GM12878 (cell line): ENCODE results near the gene DIO3. TPM values are rescaled to one million over a fixed set of nuclear protein-coding genes. Genes with fewer than 3 reads are reported as not detected.

Experiments used
- ATAC-seq: fragments of 200-7000 bp; cut with Tn5 transposase; 3 replicates; pipeline ENCODE4 v1.9.1; 2020; ENCODE audit warnings: mild to moderate bottlenecking, moderate library complexity
- BruUV-seq: library from RNA; stranded (reverse); fragments of 400-500 nt; replicated peaks from 2 replicates; lab custom pipeline; 2021; lab: Mats Ljungman, UMichigan
- CTCF ChIA-PET: fragments of 300-600 bp; sonication (Branson Sonifier 250); formaldehyde crosslinking; extraction: SDS; loops from one replicate; lab custom pipeline; 2021; ENCODE audit warnings: inconsistent platforms; lab: Yijun Ruan, JAX
- POLR2A ChIA-PET: fragments of 350-600 bp; formaldehyde crosslinking; extraction: SDS; loops from one replicate; lab custom pipeline; 2021; ENCODE audit warnings: inconsistent platforms; lab: Charles Lee
- RAD21 ChIA-PET: fragments of 300-600 bp; sonication (Branson Sonifier 250); formaldehyde crosslinking; loops from one replicate; lab custom pipeline; 2023; ENCODE audit warnings: antibody characterized with exemption; ENCODE audit not compliant: unreplicated experiment; lab: Charles Lee
- SMC1A ChIA-PET: fragments of 300-600 bp; sonication (Branson Sonifier 250); formaldehyde crosslinking; loops from one replicate; lab custom pipeline; 2023; ENCODE audit not compliant: unreplicated experiment, uncharacterized antibody; lab: Charles Lee
- DNase-seq: peaks from one replicate; pipeline ENCODE4 v3.0.0-alpha.2; 2011; ENCODE audit warnings: low read depth, low spot score
- FAIRE-seq: peaks from 3 replicates; lab custom pipeline; 2011; peaks lifted over from hg19 to GRCh38; lab: Jason Lieb, UNC
- H2AFZ ChIP-seq: 2 replicates; pipeline ENCODE4 v1.6.0; 2011; ENCODE audit warnings: low read depth, low read length, control low read depth; ENCODE audit not compliant: control insufficient read depth
- H3K27ac ChIP-seq: 2 replicates; pipeline ENCODE4 v1.5.1; 2011; ENCODE audit warnings: control low read depth; ENCODE audit not compliant: control insufficient read depth, insufficient read depth
- H3K27me3 ChIP-seq, 2 experiments: replicated peaks in 1 of 2; 2 replicates each; pipeline versions ENCODE4 v1.6.0 to v1.6.1; 2011; ENCODE audit warnings: low read length in 1 of 2; ENCODE audit not compliant: control insufficient read depth in 2 of 2, insufficient read depth in 2 of 2
- H3K36me3 ChIP-seq, 2 experiments: 2 replicates each; pipeline ENCODE4 v1.5.1; 2011; ENCODE audit warnings: low read length in 1 of 2; ENCODE audit not compliant: control insufficient read depth in 2 of 2, insufficient read depth in 2 of 2
- H3K4me1 ChIP-seq: 2 replicates; pipeline ENCODE4 v1.6.1; 2011; ENCODE audit warnings: mild to moderate bottlenecking, low read length, moderate library complexity, mixed read lengths; ENCODE audit not compliant: control insufficient read depth, insufficient read depth
- H3K4me2 ChIP-seq: 2 replicates; pipeline ENCODE4 v1.6.0; 2011; ENCODE audit warnings: control low read depth; ENCODE audit not compliant: control insufficient read depth, insufficient read depth
- H3K4me3 ChIP-seq: fragments of 200-600 bp; sonication (generic); 2 replicates; pipeline ENCODE4 v1.5.1; 2016
- H3K79me2 ChIP-seq: 2 replicates; pipeline ENCODE4 v1.6.0; 2011; ENCODE audit warnings: low read length; ENCODE audit not compliant: control insufficient read depth, insufficient read depth
- H3K9ac ChIP-seq: 2 replicates; pipeline ENCODE4 v1.8.0; 2011; ENCODE audit warnings: low read length, control low read depth, mixed read lengths; ENCODE audit not compliant: control insufficient read depth, insufficient read depth
- H3K9me3 ChIP-seq: replicated peaks from 3 replicates; pipeline ENCODE4 v1.5.1; 2011; ENCODE audit warnings: mild to moderate bottlenecking, low read length; ENCODE audit not compliant: control insufficient read depth, insufficient read depth
- H4K20me1 ChIP-seq: 2 replicates; pipeline ENCODE4 v1.6.0; 2011; ENCODE audit not compliant: control insufficient read depth, insufficient read depth
- BMI1 ChIP-seq: fragments of 450-650 bp; IDR thresholded peaks from 2 replicates; pipeline ENCODE4 v1.6.1; 2016; ENCODE audit warnings: mild to moderate bottlenecking, moderate library complexity, borderline replicate concordance
- CREM ChIP-seq: IDR thresholded peaks from 2 replicates; pipeline ENCODE4 v1.6.1; 2014; ENCODE audit warnings: antibody characterized with exemption, low read depth
- HDGF ChIP-seq: fragments of 450-650 bp; IDR thresholded peaks from 2 replicates; pipeline ENCODE4 v1.6.1; 2016; ENCODE audit warnings: antibody characterized with exemption
- KLF5 ChIP-seq: fragments of 450-650 bp; IDR thresholded peaks from 2 replicates; pipeline ENCODE4 v1.6.1; 2014; ENCODE audit warnings: mild to moderate bottlenecking; ENCODE audit not compliant: partially characterized antibody
- PML ChIP-seq: IDR thresholded peaks from 2 replicates; pipeline ENCODE4 v1.6.1; 2012; ENCODE audit warnings: low read length, inconsistent platforms
- SUPT20H ChIP-seq: IDR thresholded peaks from 2 replicates; pipeline ENCODE4 v1.6.1; 2011; ENCODE audit warnings: low read depth, mild to moderate bottlenecking, low read length, moderate library complexity, borderline replicate concordance; ENCODE audit not compliant: control insufficient read depth
- WGBS: methylation state at CpG from one replicate; pipeline ENCODE4 v1.1.6; 2016; ENCODE audit warnings: low lambda C conversion rate; ENCODE audit not compliant: insufficient replicate concordance, insufficient coverage; ENCODE audit errors: missing lambda C conversion rate; 5-methylcytosine and 5-hydroxymethylcytosine counted together
- in situ Hi-C: fragments of 300-500 bp; cut with MboI; formaldehyde crosslinking; loops from 9 replicates; pipeline ENCODE4 v1.14.3; 2018; ENCODE audit warnings: mixed read lengths
- intact Hi-C: fragments of 100-400 bp; cut with micrococcal nuclease; formaldehyde crosslinking; loops from one replicate; pipeline ENCODE4 v1.14.2; 2022; ENCODE audit not compliant: unreplicated experiment
- polyA plus RNA-seq, 11 experiments: library from polyadenylated mRNA; depleted of rRNA in 4 of 11; unstranded in 6 of 11; stranded (reverse) in 5 of 11; fragments of >200 nt; fragmentation: Nextera tagmentation in 4 of 11; fragmentation: Illumina TruSeq in 1 of 11; extraction: Ambion mirVana in 4 of 11; extraction: Trizol in 1 of 11; gene quantifications; 1 replicate in 1 of 11; 2 replicates in 10 of 11; pipeline versions ENCODE4 v1.2.1 to v1.2.3, GENCODE V29; 2011 to 2016; ENCODE audit warnings: inconsistent platforms in 2 of 11, missing spikeins in 2 of 11, low read depth in 1 of 11
- total RNA-seq, 4 experiments: library from RNA; depleted of rRNA in 3 of 4; stranded (reverse); fragments of >200 nt in 3 of 4; fragmentation: Illumina TruSeq in 1 of 4; extraction: Trizol in 1 of 4; gene quantifications; 2 replicates each; pipeline versions ENCODE4 v1.2.1 to v1.2.3, GENCODE V29; 2013 to 2021
- TF ChIP-seq, protein P1 (sequence below): fragments of 450-650 bp; IDR thresholded peaks from 2 replicates; pipeline ENCODE4 v1.6.1; 2016; ENCODE audit warnings: mild to moderate bottlenecking
- TF ChIP-seq, protein P2 (sequence below): IDR thresholded peaks from 2 replicates; pipeline ENCODE4 v1.6.1; 2012; ENCODE audit warnings: low read depth, low read length, improper control_type of control experiment
- TF ChIP-seq, protein P3 (sequence below): IDR thresholded peaks from 2 replicates; pipeline ENCODE4 v1.6.1; 2011; ENCODE audit warnings: low read depth, mild to moderate bottlenecking, low read length, moderate library complexity, borderline replicate concordance; ENCODE audit errors: extremely low read depth
- TF ChIP-seq, protein P4 (sequence below): fragments of 150-350 bp; IDR thresholded peaks from 2 replicates; pipeline ENCODE4 v1.6.1; 2014; ENCODE audit warnings: mild to moderate bottlenecking, low read depth, low read length

DIO3 gene
- total and polyA plus RNA-seq, 10 of the 15 experiments (the other 5 are each of a cell fraction or from before 2014, with no cell fraction given): not detected

DNA sequence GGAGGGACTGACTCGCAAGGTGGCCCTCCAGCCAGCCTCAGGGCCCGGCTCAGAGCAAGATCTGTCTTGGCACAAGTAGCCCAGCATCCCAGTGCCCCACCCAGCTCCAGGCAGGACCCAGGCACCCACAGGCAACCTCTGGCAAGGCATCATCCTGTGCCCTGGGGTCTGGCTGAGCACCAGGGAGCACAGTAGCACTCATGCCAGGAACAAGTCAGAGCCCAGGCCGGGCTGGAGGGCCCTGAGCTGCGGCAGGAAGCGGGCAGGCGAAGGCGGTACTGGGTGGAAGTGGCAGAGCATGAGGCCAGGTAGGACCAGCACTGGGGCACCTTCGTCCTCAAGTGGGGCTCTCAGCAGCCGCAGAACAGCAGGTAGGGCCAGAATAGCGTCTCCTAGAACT, 5.2 kb upstream of the DIO3 start (continued):
- TF ChIP-seq, protein P1, sequence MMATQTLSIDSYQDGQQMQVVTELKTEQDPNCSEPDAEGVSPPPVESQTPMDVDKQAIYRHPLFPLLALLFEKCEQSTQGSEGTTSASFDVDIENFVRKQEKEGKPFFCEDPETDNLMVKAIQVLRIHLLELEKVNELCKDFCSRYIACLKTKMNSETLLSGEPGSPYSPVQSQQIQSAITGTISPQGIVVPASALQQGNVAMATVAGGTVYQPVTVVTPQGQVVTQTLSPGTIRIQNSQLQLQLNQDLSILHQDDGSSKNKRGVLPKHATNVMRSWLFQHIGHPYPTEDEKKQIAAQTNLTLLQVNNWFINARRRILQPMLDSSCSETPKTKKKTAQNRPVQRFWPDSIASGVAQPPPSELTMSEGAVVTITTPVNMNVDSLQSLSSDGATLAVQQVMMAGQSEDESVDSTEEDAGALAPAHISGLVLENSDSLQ: no peak
- no peak for TF ChIP-seq PML
- TF ChIP-seq SUPT20H: no peak
- TF ChIP-seq, protein P2, sequence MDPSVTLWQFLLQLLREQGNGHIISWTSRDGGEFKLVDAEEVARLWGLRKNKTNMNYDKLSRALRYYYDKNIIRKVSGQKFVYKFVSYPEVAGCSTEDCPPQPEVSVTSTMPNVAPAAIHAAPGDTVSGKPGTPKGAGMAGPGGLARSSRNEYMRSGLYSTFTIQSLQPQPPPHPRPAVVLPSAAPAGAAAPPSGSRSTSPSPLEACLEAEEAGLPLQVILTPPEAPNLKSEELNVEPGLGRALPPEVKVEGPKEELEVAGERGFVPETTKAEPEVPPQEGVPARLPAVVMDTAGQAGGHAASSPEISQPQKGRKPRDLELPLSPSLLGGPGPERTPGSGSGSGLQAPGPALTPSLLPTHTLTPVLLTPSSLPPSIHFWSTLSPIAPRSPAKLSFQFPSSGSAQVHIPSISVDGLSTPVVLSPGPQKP: no peak
- TF ChIP-seq CREM: no peak
- no peak for TF ChIP-seq KLF5
- TF ChIP-seq HDGF: no peak
- TF ChIP-seq, all 136 proteins: peak for 0

DNA sequence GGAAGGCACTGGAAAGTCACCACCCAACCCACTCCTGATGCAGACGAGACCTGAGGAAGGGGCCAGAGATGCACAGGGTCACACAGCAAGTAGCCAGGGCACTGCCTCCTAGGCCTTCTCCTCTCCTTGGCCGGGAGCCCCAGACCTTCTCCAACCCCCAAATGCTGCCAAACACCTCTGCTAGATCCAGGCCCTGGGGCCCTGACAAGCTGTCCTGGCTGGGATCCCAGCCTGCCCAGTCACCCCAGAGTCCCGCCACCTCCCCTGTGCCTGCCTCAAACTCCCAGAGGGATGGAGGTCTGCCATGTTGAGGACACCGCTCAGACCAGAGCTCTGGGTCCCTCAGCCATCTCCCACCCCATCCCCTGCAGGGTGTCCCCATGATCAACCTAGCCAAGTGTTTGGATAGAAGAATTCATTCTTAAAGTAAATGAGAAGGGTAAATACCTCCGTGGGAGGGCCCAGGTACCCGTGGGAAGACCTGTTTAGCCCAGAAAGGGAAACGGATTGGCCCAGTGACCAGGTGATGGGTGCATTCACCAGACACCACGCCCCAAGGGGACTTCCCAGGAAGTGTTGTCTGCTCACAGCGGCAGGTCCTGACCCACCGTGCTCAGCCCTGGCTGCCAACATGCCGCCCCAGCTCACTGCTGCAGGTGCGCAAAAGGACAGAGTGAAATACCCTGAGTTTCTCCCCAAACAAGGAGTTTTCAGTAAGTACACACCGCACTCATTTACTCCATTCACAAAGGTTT, 4.6 kb upstream of the DIO3 start:
- H3K4me2 ChIP-seq: no peak overlapping the region
- ChIA-PET CTCF (no interaction called here), POLR2A (no interaction called here), RAD21 (no interaction called here), SMC1A (no interaction called here)
- H2AFZ ChIP-seq: no peak overlapping the region
- no peaks in the 10 kb centered on the region for H3K36me3 ChIP-seq
- DNase-seq (no peak), ATAC-seq (no peak), FAIRE-seq (no peak)
- intact Hi-C loops (no loop called here), in situ Hi-C loops (no loop called here)
- TF ChIP-seq, protein P3, sequence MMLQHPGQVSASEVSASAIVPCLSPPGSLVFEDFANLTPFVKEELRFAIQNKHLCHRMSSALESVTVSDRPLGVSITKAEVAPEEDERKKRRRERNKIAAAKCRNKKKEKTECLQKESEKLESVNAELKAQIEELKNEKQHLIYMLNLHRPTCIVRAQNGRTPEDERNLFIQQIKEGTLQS: no peak
- no peak for TF ChIP-seq BMI1
- TF ChIP-seq, protein P4, sequence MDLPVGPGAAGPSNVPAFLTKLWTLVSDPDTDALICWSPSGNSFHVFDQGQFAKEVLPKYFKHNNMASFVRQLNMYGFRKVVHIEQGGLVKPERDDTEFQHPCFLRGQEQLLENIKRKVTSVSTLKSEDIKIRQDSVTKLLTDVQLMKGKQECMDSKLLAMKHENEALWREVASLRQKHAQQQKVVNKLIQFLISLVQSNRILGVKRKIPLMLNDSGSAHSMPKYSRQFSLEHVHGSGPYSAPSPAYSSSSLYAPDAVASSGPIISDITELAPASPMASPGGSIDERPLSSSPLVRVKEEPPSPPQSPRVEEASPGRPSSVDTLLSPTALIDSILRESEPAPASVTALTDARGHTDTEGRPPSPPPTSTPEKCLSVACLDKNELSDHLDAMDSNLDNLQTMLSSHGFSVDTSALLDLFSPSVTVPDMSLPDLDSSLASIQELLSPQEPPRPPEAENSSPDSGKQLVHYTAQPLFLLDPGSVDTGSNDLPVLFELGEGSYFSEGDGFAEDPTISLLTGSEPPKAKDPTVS: no peak
- no peak for TF ChIP-seq SUPT20H
- no peaks in the 10 kb centered on the region for H4K20me1 ChIP-seq
- H3K27me3 ChIP-seq: no peaks in the 10 kb centered on the region
- no peak overlapping the region for H3K9ac ChIP-seq
- no peak overlapping the region for H3K4me3 ChIP-seq
- no TSS peak for BruUV-seq
- H3K27ac ChIP-seq: no peak overlapping the region
- no peaks in the 10 kb centered on the region for H3K79me2 ChIP-seq
- no peaks in the 10 kb centered on the region for H3K4me1 ChIP-seq
- H3K9me3 ChIP-seq: no peaks in the 10 kb centered on the region; the same call in 2 of the 3 replicates
- WGBS: 31% methylated on average over 13 of the region's 13 CpGs
